HG02759 (cell line): ENCODE results near the gene OTUD3.
"Not testable (repeated sequence)": the region's sequence is repeated elsewhere in the genome, so short reads cannot be mapped to it uniquely, and the experiment has no call there.

Experiments
- ATAC-seq: cut with Tn5 transposase; IDR thresholded peaks from one replicate; pipeline ENCODE4 v1.9.1; 2021; ENCODE audit warnings: mild to moderate bottlenecking, moderate library complexity; ENCODE audit not compliant: unreplicated experiment

OTUD3 gene

GRCh38 chr1:19909971-19910370 lies 27.8 kb downstream of the OTUD3 start:
- no peak for ATAC-seq

- ATAC-seq = no peak
Observed at GRCh38 chr1:19910650-19911049, 28.5 kb downstream of the OTUD3 start.

GRCh38 chr1:19918057-19918456 lies 35.9 kb downstream of the OTUD3 start:
- no peak for ATAC-seq

DNA sequence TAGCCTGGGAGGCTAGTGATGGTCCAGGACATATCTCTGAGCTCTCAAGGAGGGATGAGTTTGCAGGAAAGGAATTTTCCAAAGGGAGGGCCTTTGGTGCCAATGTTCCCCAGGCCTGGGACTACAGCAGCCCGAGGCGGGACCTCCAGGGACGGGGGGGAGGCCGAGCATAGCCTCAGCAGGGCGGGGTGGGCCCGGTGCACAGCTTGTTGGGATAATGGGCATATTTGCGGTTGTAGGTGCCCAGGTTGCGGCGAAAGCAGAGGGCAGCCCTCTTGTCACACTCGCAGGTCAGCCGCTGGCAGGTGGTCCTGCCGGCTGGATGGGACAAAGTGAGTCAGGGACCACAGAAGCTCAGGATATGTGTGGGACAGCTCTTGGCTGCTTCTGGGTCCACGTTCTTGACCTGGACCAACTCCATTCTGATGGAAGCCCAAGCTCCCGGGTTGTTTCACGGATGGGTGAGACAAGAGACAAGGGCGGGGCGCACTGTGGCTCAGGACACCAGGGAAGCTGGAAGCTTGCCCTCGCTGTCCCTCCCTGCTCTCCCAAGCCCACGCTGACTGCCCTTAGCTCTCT lies 38.0 kb downstream of the OTUD3 start:
- ATAC-seq = no peak

DNA sequence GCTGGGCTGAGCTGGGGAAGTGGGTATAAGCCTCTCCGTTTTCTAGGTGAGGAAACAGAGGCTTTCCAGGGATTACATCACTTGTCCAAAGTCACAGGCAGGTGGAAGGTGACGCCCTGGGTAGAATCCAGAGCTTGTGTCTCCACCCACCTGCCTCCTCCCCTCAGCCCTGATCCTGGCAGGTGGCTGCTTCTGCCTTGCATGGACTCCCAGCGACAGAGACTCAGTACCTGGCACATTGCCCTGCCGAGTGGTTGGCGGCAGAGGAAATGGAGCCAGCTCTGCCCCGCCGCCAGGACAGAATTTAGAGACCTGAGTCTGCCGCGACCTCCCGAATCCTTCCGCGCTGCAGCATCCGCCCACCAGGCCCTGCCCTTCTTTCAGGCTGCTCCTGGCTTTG lies 39.1 kb downstream of the OTUD3 start:
- no peak for ATAC-seq

- ATAC-seq = no peak
Observed at GRCh38 chr1:19922015-19922688, 40.0 kb downstream of the OTUD3 start.

GRCh38 chr1:19923137-19923952 lies 41.1 kb downstream of the OTUD3 start, which contains the start of gene PLA2G2E:
Gene PLA2G2E, minus strand, starts transcription at chr1:19923617. Its CDS starts 58 bp downstream, at chr1:19923559.
- ATAC-seq = no peak

- ATAC-seq = no peak
Observed at GRCh38 chr1:19923953-19924346, 41.8 kb downstream of the OTUD3 start.

- ATAC-seq = no peak
Observed at GRCh38 chr1:19925342-19926070, 43.3 kb downstream of the OTUD3 start.

- no peak for ATAC-seq
Observed at GRCh38 chr1:19926296-19927129, 44.3 kb downstream of the OTUD3 start.

- ATAC-seq = not testable (repeated sequence)
Observed at GRCh38 chr1:19927130-19927421, 44.9 kb downstream of the OTUD3 start.

- ATAC-seq = no peak
Observed at GRCh38 chr1:19932866-19933265, 50.7 kb downstream of the OTUD3 start.

- no peak for ATAC-seq
Observed at GRCh38 chr1:19934336-19934735, 52.1 kb downstream of the OTUD3 start.

DNA sequence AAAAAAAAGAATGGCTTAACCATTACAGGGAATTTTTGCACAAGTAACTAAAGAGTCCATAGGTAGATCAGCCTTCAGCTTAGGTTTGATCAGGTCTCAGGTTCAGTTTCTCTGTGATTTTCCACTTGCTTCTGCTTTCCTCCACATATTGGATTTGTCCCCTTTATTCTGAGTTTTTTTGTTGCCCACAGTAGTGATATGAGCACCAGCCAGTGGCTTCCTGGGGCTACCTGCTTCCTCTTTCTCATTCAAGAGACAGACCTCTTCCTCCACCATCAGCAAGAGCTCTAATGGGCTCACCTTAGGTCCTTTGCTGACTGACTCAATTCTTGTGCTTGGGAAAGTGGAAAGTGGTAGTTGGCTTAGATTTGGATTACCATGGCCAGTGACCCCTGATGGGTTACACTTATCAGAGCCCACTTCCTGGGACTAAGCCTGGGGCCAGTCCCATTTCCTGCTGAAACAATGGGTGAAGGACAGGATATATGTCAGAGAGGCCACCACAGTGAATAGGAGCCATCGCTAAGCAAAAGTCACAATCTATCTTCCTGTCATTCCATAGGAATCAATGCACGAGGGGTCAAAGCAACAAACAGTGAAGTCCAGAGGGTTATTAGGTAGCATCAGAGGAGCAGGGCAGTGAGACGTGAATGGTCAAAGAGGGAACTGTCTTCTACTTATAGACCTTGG lies 54.0 kb downstream of the OTUD3 start:
- ATAC-seq = no peak

- no peak for ATAC-seq
Observed at GRCh38 chr1:19938472-19938871, 56.3 kb downstream of the OTUD3 start.

DNA sequence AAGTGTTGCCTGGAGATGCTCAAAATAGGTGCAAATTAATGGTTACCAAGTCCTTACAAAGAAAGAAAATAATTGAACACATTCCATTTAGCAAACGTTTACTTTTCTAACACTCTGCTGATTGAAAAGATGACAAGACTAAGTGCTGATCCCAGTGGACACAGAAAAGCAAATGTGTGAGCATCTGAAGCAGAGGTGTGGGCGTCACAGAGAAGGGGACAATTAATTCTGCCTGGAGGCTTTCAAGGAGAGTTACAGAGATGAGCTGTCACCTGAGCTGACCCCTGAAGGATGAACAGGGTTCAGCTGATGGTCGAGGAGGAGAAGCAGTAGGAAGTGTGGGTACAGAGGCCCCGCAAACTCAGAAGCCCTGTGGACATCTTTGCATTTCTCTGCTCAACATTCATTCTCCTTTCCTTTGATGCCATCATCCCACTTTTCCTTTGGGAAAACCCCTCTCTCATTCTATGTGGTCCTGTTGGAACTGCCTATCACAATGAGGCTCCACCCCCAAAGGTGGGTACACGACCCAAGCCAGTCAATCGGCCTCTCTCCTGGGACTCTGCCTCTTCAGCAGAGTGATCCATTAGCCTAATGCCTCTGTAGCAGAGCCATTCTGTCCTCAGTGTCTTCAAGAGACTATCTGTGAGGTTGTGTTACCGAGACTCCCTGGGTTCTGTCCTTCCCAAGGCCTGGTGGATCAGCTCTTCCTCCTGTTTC lies 58.5 kb downstream of the OTUD3 start:
- ATAC-seq = no peak

DNA sequence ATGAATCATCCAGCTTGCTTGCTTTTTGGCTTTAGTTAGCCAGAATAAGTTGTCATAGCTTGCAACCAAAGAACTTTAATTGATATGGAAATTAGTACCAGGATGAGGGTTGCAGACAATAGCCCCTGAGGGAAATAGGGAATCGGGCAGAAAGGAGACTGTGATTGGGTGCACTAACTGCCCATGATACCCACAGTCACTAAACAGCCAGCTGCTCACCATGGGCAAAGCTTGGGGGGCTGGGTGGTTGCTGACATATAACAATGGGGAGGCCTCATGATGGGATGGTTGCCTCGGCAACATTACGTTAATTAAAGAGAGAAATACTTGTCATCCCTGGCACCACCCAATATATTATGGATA lies 59.0 kb downstream of the OTUD3 start:
- no peak for ATAC-seq

- ATAC-seq = no peak
Observed at GRCh38 chr1:19942088-19942487, 59.9 kb downstream of the OTUD3 start.

DNA sequence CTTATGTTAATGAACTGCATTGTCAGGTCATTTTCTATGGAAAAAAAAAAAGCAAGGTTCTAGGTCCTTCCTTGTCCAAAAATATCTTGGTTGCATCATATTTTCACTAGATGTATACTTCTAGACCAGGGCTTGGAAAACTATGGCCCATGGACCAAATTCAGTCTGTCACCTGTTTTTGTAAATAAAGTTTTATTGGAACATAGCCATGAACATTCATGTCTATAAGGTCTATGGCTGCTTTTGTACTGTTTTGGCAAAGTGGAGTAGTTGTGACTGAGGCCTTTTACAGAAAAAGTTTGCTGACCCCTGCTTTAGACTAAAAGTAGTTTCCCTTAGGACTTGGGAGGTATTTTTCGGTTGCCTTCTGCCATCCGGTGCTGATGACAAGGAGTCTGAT lies 60.5 kb downstream of the OTUD3 start:
- ATAC-seq = no peak
